HCEC 1CT (cell line): ENCODE measurements around the gene FAM236B.
"Not testable (repeated sequence)": the region's sequence is repeated elsewhere in the genome, so short reads cannot be mapped to it uniquely, and the experiment has no call there.

Source experiments
- DNase-seq: peaks from one replicate; pipeline ENCODE4 v3.0.0-alpha.2; 2017

Gene FAM236B

GRCh38 chrX:72782560-72782959 is at the start of gene FAM236B:
Gene FAM236B (minus strand): TSS chrX:72782660. CDS start chrX:72782560, 100 bp downstream.
- DNase-seq, result not testable (repeated sequence)

- not testable (repeated sequence) for DNase-seq
Observed at GRCh38 chrX:72830701-72831100, 48.2 kb upstream of the FAM236B start.

GRCh38 chrX:72808110-72808509 is 25.6 kb upstream of the FAM236B start, which contains the start of gene FAM236D:
Gene FAM236D (minus strand): TSS chrX:72808210. CDS start chrX:72808110, 100 bp downstream.
- not testable (repeated sequence) for DNase-seq

GRCh38 chrX:72790390-72790789 is 7.9 kb upstream of the FAM236B start:
- DNase-seq, result not testable (repeated sequence)

GRCh38 chrX:72788142-72788541 is 5.7 kb upstream of the FAM236B start:
- not testable (repeated sequence) for DNase-seq

GRCh38 chrX:72783964-72784363 is 1.5 kb upstream of the FAM236B start:
- not testable (repeated sequence) for DNase-seq

GRCh38 chrX:72783365-72783936 is 991 bp upstream of the FAM236B start:
- not testable (repeated sequence) for DNase-seq

- not testable (repeated sequence) for DNase-seq
Observed at GRCh38 chrX:72778146-72778545, 4.3 kb downstream of the FAM236B start.

GRCh38 chrX:72777467-72777790 is 5.0 kb downstream of the FAM236B start:
- not testable (repeated sequence) for DNase-seq

- DNase-seq, result not testable (repeated sequence)
Observed at GRCh38 chrX:72776653-72777466, 5.6 kb downstream of the FAM236B start, which contains the start of gene DMRTC1B. Gene DMRTC1B (plus strand): TSS chrX:72776890. CDS start chrX:72845136, 68,246 bp downstream.

GRCh38 chrX:72760454-72760853 is 22.0 kb downstream of the FAM236B start:
- not testable (repeated sequence) for DNase-seq

GRCh38 chrX:72748545-72748944 is 33.9 kb downstream of the FAM236B start:
- not testable (repeated sequence) for DNase-seq

- not testable (repeated sequence) for DNase-seq
Observed at GRCh38 chrX:72745546-72745945, 36.9 kb downstream of the FAM236B start.

GRCh38 chrX:72735561-72735960 is 46.9 kb downstream of the FAM236B start:
- DNase-seq, result peak; percentile 3

- DNase-seq, result not testable (repeated sequence)
Observed at GRCh38 chrX:72733636-72734035, 48.8 kb downstream of the FAM236B start.
